H9 (cell line): ENCODE data around the gene FADS1. TPM values are rescaled to one million over a fixed set of nuclear protein-coding genes. Genes with fewer than 3 reads are reported as not detected.

Experiments
- DNase-seq: peaks from one replicate; pipeline ENCODE4 v3.0.0-alpha.2; 2017
- H2AFZ ChIP-seq: one replicate; pipeline ENCODE4 v1.6.1; 2013; ENCODE audit warnings: mild to moderate bottlenecking, low read length, control low read depth, moderate library complexity
- H2AK5ac ChIP-seq: 2 replicates; pipeline ENCODE4 v1.6.1; 2013; ENCODE audit warnings: low read length, control low read depth, mixed read lengths; ENCODE audit not compliant: insufficient read length
- H2BK120ac ChIP-seq: one replicate; pipeline ENCODE4 v1.6.1; 2013; ENCODE audit warnings: low read depth, mild to moderate bottlenecking, low read length, control low read depth, inconsistent platforms; ENCODE audit not compliant: poor library complexity, severe bottlenecking
- H2BK12ac ChIP-seq: 2 replicates; pipeline ENCODE4 v1.6.1; 2013; ENCODE audit warnings: low read length, control low read depth, mixed read lengths, low read depth; ENCODE audit not compliant: insufficient read length
- H2BK15ac ChIP-seq: 2 replicates; pipeline ENCODE4 v1.6.1; 2013; ENCODE audit warnings: low read depth, low read length, control low read depth
- H2BK20ac ChIP-seq: one replicate; pipeline ENCODE4 v1.6.1; 2013; ENCODE audit warnings: low read depth, mild to moderate bottlenecking, low read length, control low read depth, inconsistent platforms; ENCODE audit not compliant: poor library complexity, severe bottlenecking
- H2BK5ac ChIP-seq: 2 replicates; pipeline ENCODE4 v1.6.1; 2013; ENCODE audit warnings: low read length, control low read depth, mixed read lengths; ENCODE audit not compliant: insufficient read length
- H3K14ac ChIP-seq: 2 replicates; pipeline ENCODE4 v1.6.1; 2013; ENCODE audit warnings: low read length, control low read depth; ENCODE audit not compliant: insufficient read depth
- H3K18ac ChIP-seq: 2 replicates; pipeline ENCODE4 v1.6.1; 2013; ENCODE audit warnings: low read depth, mild to moderate bottlenecking, mixed read lengths, low read length, control low read depth; ENCODE audit not compliant: insufficient read length
- H3K23ac ChIP-seq: 2 replicates; pipeline ENCODE4 v1.6.1; 2013; ENCODE audit warnings: low read length, control low read depth, mixed read lengths, low read depth; ENCODE audit not compliant: insufficient read length
- H3K23me2 ChIP-seq: 2 replicates; pipeline ENCODE4 v1.6.1; 2013; ENCODE audit warnings: low read depth, mild to moderate bottlenecking, mixed read lengths, low read length, control low read depth; ENCODE audit not compliant: insufficient read length, poor library complexity, severe bottlenecking
- H3K27ac ChIP-seq: 2 replicates; pipeline ENCODE4 v1.5.1; 2013; ENCODE audit warnings: low read length, control low read depth, mixed read lengths, low read depth; ENCODE audit not compliant: insufficient read length
- H3K27me3 ChIP-seq: 2 replicates; pipeline ENCODE4 v1.6.1; 2013; ENCODE audit warnings: low read length, control low read depth, inconsistent platforms; ENCODE audit not compliant: insufficient read depth
- H3K4ac ChIP-seq: 2 replicates; pipeline ENCODE4 v1.6.1; 2013; ENCODE audit warnings: low read depth, mild to moderate bottlenecking, control low read depth, inconsistent platforms, low read length, moderate library complexity
- H3K4me1 ChIP-seq: 2 replicates; pipeline ENCODE4 v1.6.1; 2013; ENCODE audit warnings: low read length, control low read depth, inconsistent platforms; ENCODE audit not compliant: insufficient read depth
- H3K4me2 ChIP-seq: 2 replicates; pipeline ENCODE4 v1.6.1; 2013; ENCODE audit warnings: low read length, control low read depth, mixed read lengths; ENCODE audit not compliant: insufficient read length, insufficient read depth
- H3K56ac ChIP-seq: 2 replicates; pipeline ENCODE4 v1.6.1; 2013; ENCODE audit warnings: low read depth, mild to moderate bottlenecking, mixed read lengths, low read length, control low read depth; ENCODE audit not compliant: insufficient read length
- H3K79me1 ChIP-seq: 2 replicates; pipeline ENCODE4 v1.6.1; 2013; ENCODE audit warnings: low read depth, mild to moderate bottlenecking, moderate library complexity, low read length, control low read depth, inconsistent platforms; ENCODE audit not compliant: insufficient read depth, poor library complexity, severe bottlenecking
- H3K79me2 ChIP-seq: 2 replicates; pipeline ENCODE4 v1.6.1; 2013; ENCODE audit warnings: low read length, control low read depth, inconsistent platforms; ENCODE audit not compliant: insufficient read depth
- H3K9ac ChIP-seq: 2 replicates; pipeline ENCODE4 v1.6.1; 2013; ENCODE audit warnings: low read length, control low read depth, mixed read lengths; ENCODE audit not compliant: insufficient read length; ENCODE audit errors: extremely low read depth
- H3K9me3 ChIP-seq: one replicate; pipeline ENCODE4 v1.6.1; 2013; ENCODE audit warnings: low read depth, low read length, inconsistent platforms; ENCODE audit not compliant: control insufficient read depth
- H3T11ph ChIP-seq: one replicate; pipeline ENCODE4 v1.6.1; 2013; ENCODE audit warnings: mild to moderate bottlenecking, low read length, control low read depth, inconsistent platforms
- H4K20me1 ChIP-seq: one replicate; pipeline ENCODE4 v1.6.1; 2013; ENCODE audit not compliant: control insufficient read depth, insufficient read length, insufficient read depth
- H4K5ac ChIP-seq: 2 replicates; pipeline ENCODE4 v1.6.1; 2013; ENCODE audit warnings: low read depth, mild to moderate bottlenecking, mixed read lengths, low read length, control low read depth; ENCODE audit not compliant: insufficient read length
- H4K8ac ChIP-seq: replicated peaks from 2 replicates; pipeline ENCODE4 v1.6.1; 2013; ENCODE audit warnings: low read length, control low read depth, mixed read lengths, low read depth; ENCODE audit not compliant: insufficient read length
- H4K91ac ChIP-seq: 2 replicates; pipeline ENCODE4 v1.6.1; 2013; ENCODE audit warnings: low read depth, mild to moderate bottlenecking, moderate library complexity, mixed read lengths, low read length, control low read depth; ENCODE audit not compliant: insufficient read length
- H3K27ac Mint-ChIP-seq, 3 experiments: 2 replicates in 2 of 3; 3 replicates in 1 of 3; pipeline ENCODE4 v1.8.0; 2020 to 2021; ENCODE audit warnings: mixed read lengths in 3 of 3, mild to moderate bottlenecking in 1 of 3, moderate library complexity in 1 of 3
- H3K27me3 Mint-ChIP-seq: 2 replicates; pipeline ENCODE4 v1.8.0; 2021; ENCODE audit warnings: low read depth, mild to moderate bottlenecking, moderate library complexity, mixed read lengths
- H3K36me3 Mint-ChIP-seq, 3 experiments: 2 replicates in 2 of 3; 3 replicates in 1 of 3; pipeline ENCODE4 v1.8.0; 2020 to 2021; ENCODE audit warnings: low read depth in 3 of 3, mixed read lengths in 3 of 3; ENCODE audit not compliant: insufficient read depth in 1 of 3
- H3K4me1 Mint-ChIP-seq, 2 experiments: 2 replicates each; pipeline ENCODE4 v1.8.0; 2020; ENCODE audit warnings: mixed read lengths in 2 of 2
- H3K4me3 Mint-ChIP-seq, 2 experiments: 2 replicates in 1 of 2; 3 replicates in 1 of 2; pipeline ENCODE4 v1.8.0; 2020 to 2021; ENCODE audit warnings: mild to moderate bottlenecking in 2 of 2, mixed read lengths in 2 of 2, moderate library complexity in 1 of 2
- H3K9me3 Mint-ChIP-seq, 2 experiments: 2 replicates in 1 of 2; 3 replicates in 1 of 2; pipeline ENCODE4 v1.8.0; 2020; ENCODE audit warnings: mild to moderate bottlenecking in 2 of 2, mixed read lengths in 2 of 2, moderate library complexity in 1 of 2
- WGBS: extraction: QIAGEN DNeasy Blood & Tissue Kit; methylation state at CpG from one replicate; pipeline ENCODE4 v1.1.7; 2013; ENCODE audit warnings: missing lambda C conversion rate, low lambda C conversion rate, mixed read lengths; ENCODE audit not compliant: insufficient read length; ENCODE audit errors: extremely low coverage; 5-methylcytosine and 5-hydroxymethylcytosine counted together
- total RNA-seq: library from RNA; stranded (reverse); gene quantifications from 2 replicates; pipeline ENCODE4 v1.2.1, GENCODE V29; 2021
- TF ChIP-seq, protein P1 (sequence below): fragments of 200-600 bp; sonication (generic); conservative IDR thresholded peaks from 3 replicates; pipeline ENCODE4 v1.8.0; 2021; ENCODE audit warnings: antibody characterized with exemption, mild to moderate bottlenecking

The FADS1 gene
- total RNA-seq, 1 experiment from 2014 or later = 125 TPM

GRCh38 chr11:61752925-61753521 is 63.8 kb downstream of the FADS1 start:
- Histone ChIP-seq H3K4me2 (peak overlapping the region; percentile 49), H2BK120ac (no peak overlapping the region), H3T11ph (no peak overlapping the region), H3K4ac (no peak overlapping the region), H3K23me2 (peaks cover 5% of the 10 kb centered on the region), H3K79me1 (no peaks in the 10 kb centered on the region), H2BK5ac (no peak overlapping the region), H3K18ac (no peak overlapping the region), H4K8ac (no peak overlapping the region), H2AK5ac (no peak overlapping the region), H3K27ac (no peak overlapping the region), H3K4me1 (peaks cover 6% of the 10 kb centered on the region; the same call in 1 of the 2 replicates), H2BK20ac (no peak overlapping the region), H4K5ac (no peak overlapping the region), H3K27me3 (peaks cover 8% of the 10 kb centered on the region; the same call in 1 of the 2 replicates), H2AFZ (no peak overlapping the region), H4K91ac (no peak overlapping the region), H3K9me3 (no peaks in the 10 kb centered on the region), H3K56ac (no peak overlapping the region), H2BK12ac (no peak overlapping the region), H4K20me1 (no peaks in the 10 kb centered on the region), H3K23ac (no peak overlapping the region), H3K9ac (no peak overlapping the region), H2BK15ac (no peak overlapping the region), H3K79me2 (no peaks in the 10 kb centered on the region), H3K14ac (peak overlapping the region; percentile 71)
- Mint-ChIP-seq H3K27me3 (peaks cover 38% of the 10 kb centered on the region), H3K27ac (no peak overlapping the region; a peak in 1 of 7 replicates), H3K4me3 (peak overlapping the region; percentile 69 to 86), H3K9me3 (peaks cover 0 to 3% of the 10 kb centered on the region in 2 experiments; a peak in 1 of 5 replicates), H3K36me3 (no peaks in the 10 kb centered on the region), H3K4me1 (peaks cover 56 to 69% of the 10 kb centered on the region in 2 experiments)
- no peak for DNase-seq
- WGBS = no CpG with 5 or more reads among the region's 17 CpGs
- TF ChIP-seq, protein P1, sequence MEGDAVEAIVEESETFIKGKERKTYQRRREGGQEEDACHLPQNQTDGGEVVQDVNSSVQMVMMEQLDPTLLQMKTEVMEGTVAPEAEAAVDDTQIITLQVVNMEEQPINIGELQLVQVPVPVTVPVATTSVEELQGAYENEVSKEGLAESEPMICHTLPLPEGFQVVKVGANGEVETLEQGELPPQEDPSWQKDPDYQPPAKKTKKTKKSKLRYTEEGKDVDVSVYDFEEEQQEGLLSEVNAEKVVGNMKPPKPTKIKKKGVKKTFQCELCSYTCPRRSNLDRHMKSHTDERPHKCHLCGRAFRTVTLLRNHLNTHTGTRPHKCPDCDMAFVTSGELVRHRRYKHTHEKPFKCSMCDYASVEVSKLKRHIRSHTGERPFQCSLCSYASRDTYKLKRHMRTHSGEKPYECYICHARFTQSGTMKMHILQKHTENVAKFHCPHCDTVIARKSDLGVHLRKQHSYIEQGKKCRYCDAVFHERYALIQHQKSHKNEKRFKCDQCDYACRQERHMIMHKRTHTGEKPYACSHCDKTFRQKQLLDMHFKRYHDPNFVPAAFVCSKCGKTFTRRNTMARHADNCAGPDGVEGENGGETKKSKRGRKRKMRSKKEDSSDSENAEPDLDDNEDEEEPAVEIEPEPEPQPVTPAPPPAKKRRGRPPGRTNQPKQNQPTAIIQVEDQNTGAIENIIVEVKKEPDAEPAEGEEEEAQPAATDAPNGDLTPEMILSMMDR = no peak
